Epithelial cell of alveolus of lung (primary cell): ENCODE measurements around the gene SPRING1. TPM values are rescaled to one million over a fixed set of nuclear protein-coding genes. Genes with fewer than 3 reads are reported as not detected.

Experiments used
- total RNA-seq: library from RNA; depleted of rRNA; stranded (reverse); fragments of >200 nt; gene quantifications from 2 replicates; pipeline ENCODE4 v1.2.1, GENCODE V29; 2015

SPRING1 gene
- total RNA-seq, result 21.9 and 28.4 TPM in 2 replicates

GRCh38 chr12:116737774-116738657 is at the start of gene SPRING1, which contains the start of gene RNFT2:
SPRING1 (minus strand) TSS chr12:116738069; CDS start chr12:116737900, 169 bp downstream.
RNFT2 (plus strand) TSS chr12:116738315; CDS start chr12:116740498, 2,183 bp downstream.

Other genes with a start within 250 kb of the SPRING1 start
- 0.26 and 0.32 TPM in 2 replicates for gene MAP1LC3B2, start 178.7 kb downstream of the SPRING1 start, total RNA-seq
- gene RNFT2, start 246 bp upstream of the SPRING1 start, total RNA-seq, result 1.7 and 2.1 TPM in 2 replicates
- not detected in 2 replicates for gene HRK, start 143.4 kb upstream of the SPRING1 start, total RNA-seq
- 12.5 and 19.1 TPM in 2 replicates for gene FBXW8, start 172.9 kb upstream of the SPRING1 start, total RNA-seq